Lower leg skin (tissue), 3 donors: ENCODE measurements around the gene TAPT1.

Source experiments
- POLR2A ChIP-seq, 2 donors: fragments of 450-650 bp; IDR thresholded peaks; one replicate each; pipeline ENCODE4 v1.6.1; 2016 to 2017; ENCODE audit warnings: antibody characterized with exemption in 2 of 2, mild to moderate bottlenecking in 1 of 2, moderate library complexity in 1 of 2
- TF ChIP-seq, protein P1 (sequence below), 3 donors: fragments of 450-650 bp; IDR thresholded peaks; one replicate each; pipeline ENCODE4 v1.5.1; 2016; ENCODE audit warnings: antibody characterized with exemption in 3 of 3, mild to moderate bottlenecking in 3 of 3, moderate library complexity in 2 of 3

- TF ChIP-seq, protein P1, sequence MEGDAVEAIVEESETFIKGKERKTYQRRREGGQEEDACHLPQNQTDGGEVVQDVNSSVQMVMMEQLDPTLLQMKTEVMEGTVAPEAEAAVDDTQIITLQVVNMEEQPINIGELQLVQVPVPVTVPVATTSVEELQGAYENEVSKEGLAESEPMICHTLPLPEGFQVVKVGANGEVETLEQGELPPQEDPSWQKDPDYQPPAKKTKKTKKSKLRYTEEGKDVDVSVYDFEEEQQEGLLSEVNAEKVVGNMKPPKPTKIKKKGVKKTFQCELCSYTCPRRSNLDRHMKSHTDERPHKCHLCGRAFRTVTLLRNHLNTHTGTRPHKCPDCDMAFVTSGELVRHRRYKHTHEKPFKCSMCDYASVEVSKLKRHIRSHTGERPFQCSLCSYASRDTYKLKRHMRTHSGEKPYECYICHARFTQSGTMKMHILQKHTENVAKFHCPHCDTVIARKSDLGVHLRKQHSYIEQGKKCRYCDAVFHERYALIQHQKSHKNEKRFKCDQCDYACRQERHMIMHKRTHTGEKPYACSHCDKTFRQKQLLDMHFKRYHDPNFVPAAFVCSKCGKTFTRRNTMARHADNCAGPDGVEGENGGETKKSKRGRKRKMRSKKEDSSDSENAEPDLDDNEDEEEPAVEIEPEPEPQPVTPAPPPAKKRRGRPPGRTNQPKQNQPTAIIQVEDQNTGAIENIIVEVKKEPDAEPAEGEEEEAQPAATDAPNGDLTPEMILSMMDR (IDR thresholded peaks at IDR 0.05), result no peak
- TF ChIP-seq POLR2A (IDR thresholded peaks at IDR 0.05), result no peak
These were observed 38.5 kb upstream of the TAPT1 start for GRCh38 chr4:16264798-16265197.
